Tongue (tissue), 2 donors: Measurements from ENCODE around the gene TMEM100. TPM values are rescaled to one million over a fixed set of nuclear protein-coding genes. Genes with fewer than 3 reads are reported as not detected.
"Not testable (repeated sequence)": the region's sequence is repeated elsewhere in the genome, so short reads cannot be mapped to it uniquely, and the experiment has no call there.

Experiments
- DNase-seq: peaks from one replicate; pipeline ENCODE4 v3.0.0-alpha.2; 2015
- total RNA-seq: library from RNA; depleted of rRNA; stranded (reverse); fragments of >200 nt; gene quantifications from one replicate; pipeline ENCODE4 v1.2.3, GENCODE V29; 2014

TMEM100 gene
- total RNA-seq, 1 donor from 2014 or later, result 21.5 TPM

- no peak for DNase-seq
These were observed 38.9 kb downstream of the TMEM100 start for GRCh38 chr17:55683550-55684315.

- no peak for DNase-seq
These were observed 41.3 kb downstream of the TMEM100 start for GRCh38 chr17:55681342-55681700.

GRCh38 chr17:55680686-55681341, 41.9 kb downstream of the TMEM100 start:
- DNase-seq, result no peak

GRCh38 chr17:55677446-55677845, 45.2 kb downstream of the TMEM100 start:
- no peak for DNase-seq

GRCh38 chr17:55676274-55676673, 46.4 kb downstream of the TMEM100 start:
- no peak for DNase-seq

GRCh38 chr17:55673743-55674506, 48.7 kb downstream of the TMEM100 start:
- DNase-seq, result no peak

- DNase-seq, result no peak
These were observed 49.8 kb downstream of the TMEM100 start for GRCh38 chr17:55672585-55673501.

GRCh38 chr17:55672010-55672409, 50.7 kb downstream of the TMEM100 start:
- not testable (repeated sequence) for DNase-seq

Other genes starting within 250 kb of the TMEM100 start
- gene SMIM36, start 211.4 kb downstream of the TMEM100 start, total RNA-seq, result not detected
- 10.3 TPM for gene PCTP, start 28.2 kb upstream of the TMEM100 start, total RNA-seq